GM12873 (cell line): Measurements from ENCODE around the gene CDHR3.

Experiments used
- TF ChIP-seq, protein P1 (sequence below): IDR thresholded peaks from 2 replicates; pipeline ENCODE4 v1.5.1; 2012; ENCODE audit warnings: low read depth, mild to moderate bottlenecking, moderate library complexity, low read length, control low read depth; ENCODE audit not compliant: insufficient read depth; ENCODE audit errors: missing control alignments

CDHR3 gene

DNA sequence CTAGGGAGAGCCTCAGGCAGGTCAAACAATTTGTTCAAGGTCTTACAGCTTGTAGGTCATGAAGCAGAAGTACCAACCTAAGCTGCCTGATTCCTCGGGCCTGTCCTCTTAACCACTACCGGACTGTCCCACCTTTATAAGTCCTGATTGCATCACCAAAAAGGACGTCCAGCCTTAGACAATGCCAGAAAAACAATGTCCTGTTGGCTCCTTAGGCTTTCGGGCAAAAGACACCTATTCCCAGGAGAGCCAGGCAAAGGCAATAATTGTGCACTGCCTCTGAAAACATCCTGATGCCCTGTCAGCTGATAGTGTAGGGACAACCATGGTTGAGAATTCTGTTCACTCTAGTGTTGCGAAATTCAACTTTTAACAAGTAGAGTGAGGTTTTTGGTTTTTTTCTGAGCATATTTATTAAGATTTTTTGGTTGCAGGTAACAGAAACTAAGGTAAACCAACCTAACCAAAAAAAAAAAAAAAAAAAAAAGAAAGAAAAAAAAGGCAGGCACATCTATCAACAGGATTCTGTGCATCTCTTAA is 40.5 kb downstream of the CDHR3 start:
- TF ChIP-seq, protein P1, sequence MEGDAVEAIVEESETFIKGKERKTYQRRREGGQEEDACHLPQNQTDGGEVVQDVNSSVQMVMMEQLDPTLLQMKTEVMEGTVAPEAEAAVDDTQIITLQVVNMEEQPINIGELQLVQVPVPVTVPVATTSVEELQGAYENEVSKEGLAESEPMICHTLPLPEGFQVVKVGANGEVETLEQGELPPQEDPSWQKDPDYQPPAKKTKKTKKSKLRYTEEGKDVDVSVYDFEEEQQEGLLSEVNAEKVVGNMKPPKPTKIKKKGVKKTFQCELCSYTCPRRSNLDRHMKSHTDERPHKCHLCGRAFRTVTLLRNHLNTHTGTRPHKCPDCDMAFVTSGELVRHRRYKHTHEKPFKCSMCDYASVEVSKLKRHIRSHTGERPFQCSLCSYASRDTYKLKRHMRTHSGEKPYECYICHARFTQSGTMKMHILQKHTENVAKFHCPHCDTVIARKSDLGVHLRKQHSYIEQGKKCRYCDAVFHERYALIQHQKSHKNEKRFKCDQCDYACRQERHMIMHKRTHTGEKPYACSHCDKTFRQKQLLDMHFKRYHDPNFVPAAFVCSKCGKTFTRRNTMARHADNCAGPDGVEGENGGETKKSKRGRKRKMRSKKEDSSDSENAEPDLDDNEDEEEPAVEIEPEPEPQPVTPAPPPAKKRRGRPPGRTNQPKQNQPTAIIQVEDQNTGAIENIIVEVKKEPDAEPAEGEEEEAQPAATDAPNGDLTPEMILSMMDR, result no peak

DNA sequence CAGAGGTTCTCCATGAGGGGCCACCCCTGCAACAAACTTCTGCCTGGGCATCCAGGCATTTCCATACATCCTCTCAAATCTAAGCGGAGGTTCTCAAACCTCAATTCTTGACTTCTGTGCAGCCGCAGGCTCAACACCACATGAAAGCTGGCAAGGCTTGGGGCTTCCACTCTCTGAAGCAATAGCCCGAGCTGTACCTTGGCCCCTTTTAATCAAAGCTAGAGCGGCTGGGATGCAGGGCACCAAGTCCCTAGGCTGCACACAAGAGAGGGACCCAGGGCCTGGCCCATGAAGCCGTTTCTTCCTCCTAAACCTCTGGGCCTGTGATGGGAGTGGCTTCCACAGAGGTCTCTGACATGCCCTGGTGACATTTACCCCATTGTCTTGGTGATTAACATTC is 43.8 kb downstream of the CDHR3 start:
- TF ChIP-seq, protein P1, result no peak

GRCh38 chr7:106009503-106010226 is 46.6 kb downstream of the CDHR3 start:
- TF ChIP-seq, protein P1, result peak; percentile 93

DNA sequence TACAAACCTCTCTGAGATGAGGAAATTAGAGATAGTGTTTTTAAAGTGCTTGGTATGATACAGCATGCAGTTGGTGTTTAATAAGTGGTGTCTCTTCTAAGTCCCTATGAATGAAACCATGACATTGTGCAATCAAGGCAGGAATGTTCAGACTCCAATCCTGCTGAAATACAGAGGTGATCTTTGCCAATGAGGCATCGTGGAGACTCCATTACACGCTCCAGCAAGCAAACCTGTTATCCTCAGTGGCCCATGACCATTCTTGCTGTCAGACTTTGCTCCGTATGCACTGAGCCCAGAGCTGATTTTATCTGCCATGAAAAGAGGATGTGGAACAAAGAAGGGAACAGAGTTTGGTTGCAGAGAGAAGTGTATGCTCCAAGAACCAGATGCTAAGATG is 47.3 kb downstream of the CDHR3 start:
- TF ChIP-seq, protein P1, result no peak

DNA sequence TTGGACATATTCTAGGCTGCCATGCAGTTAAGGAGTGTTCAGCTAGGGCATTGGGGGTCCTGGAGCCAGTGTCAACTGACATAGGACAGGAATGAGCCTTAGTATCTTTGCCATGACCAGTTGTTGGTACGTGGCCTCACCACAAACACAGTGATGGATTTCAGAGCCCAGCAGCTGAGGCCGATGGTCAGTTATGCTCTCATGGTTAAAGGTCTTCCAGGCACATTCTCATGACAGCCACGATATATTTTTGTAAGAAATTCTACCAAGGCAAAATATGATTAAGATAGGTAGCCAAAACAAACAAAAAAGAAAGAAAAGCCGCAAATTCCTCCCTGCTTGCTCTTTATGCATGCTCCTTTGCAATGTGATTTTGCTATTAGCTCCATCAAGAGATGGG is 47.8 kb downstream of the CDHR3 start:
- TF ChIP-seq, protein P1, result no peak

GRCh38 chr7:106012184-106012583 is 49.1 kb downstream of the CDHR3 start:
- TF ChIP-seq, protein P1, result no peak

DNA sequence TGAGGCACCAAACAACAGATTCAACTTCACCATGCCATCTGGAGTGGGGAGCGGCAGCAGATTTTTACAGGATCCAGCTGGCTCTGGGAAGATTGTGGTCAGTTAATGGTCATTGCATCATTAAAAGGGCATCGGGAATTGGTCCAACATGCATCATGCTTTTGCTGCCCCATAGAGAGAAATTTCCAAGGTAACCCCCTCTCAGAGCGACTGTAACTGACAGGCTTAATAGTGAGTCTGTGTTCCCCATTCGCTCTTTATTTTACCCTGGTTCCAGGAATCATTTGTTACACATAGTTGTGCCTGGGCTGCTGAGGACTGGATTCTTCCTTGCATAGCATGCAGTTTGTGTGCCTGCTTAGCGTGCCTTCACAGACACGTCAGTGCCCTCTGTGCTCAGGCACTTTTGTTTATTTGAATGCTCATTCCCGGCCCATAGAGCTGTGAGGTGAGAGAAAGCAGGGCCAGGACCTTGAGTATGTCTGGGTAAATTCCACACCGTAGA is 49.9 kb downstream of the CDHR3 start:
- TF ChIP-seq, protein P1, result no peak
